IMR-90 (cell line): ENCODE results near the gene KCNAB2. TPM values are rescaled to one million over a fixed set of nuclear protein-coding genes. Genes with fewer than 3 reads are reported as not detected.

Experiments
- ATAC-seq: fragments of 200-7000 bp; cut with Tn5 transposase; 2 replicates; pipeline ENCODE4 v1.9.1; 2020; ENCODE audit warnings: low read depth, mild to moderate bottlenecking, moderate library complexity
- BruUV-seq: library from RNA; stranded (reverse); fragments of 400-500 nt; replicated peaks from 2 replicates; lab custom pipeline; 2021; lab: Mats Ljungman, UMichigan
- CTCF ChIA-PET: fragments of 300-600 bp; formaldehyde crosslinking; extraction: SDS; loops from one replicate; lab custom pipeline; 2021; ENCODE audit warnings: antibody characterized with exemption; lab: Yijun Ruan, JAX
- POLR2A ChIA-PET: fragments of 300-600 bp; sonication (Branson Sonifier 250); formaldehyde crosslinking; loops from one replicate; lab custom pipeline; 2022; ENCODE audit warnings: antibody characterized with exemption; ENCODE audit not compliant: unreplicated experiment; lab: Charles Lee
- DNase-seq: peaks from one replicate; pipeline ENCODE4 v3.0.0; 2013
- H2AFZ ChIP-seq: replicated peaks from 2 replicates; pipeline ENCODE3; 2013; ENCODE audit warnings: low read length, mild to moderate bottlenecking; ENCODE audit not compliant: poor library complexity
- H2AK5ac ChIP-seq: 2 replicates; pipeline ENCODE4 v1.6.1; 2013; ENCODE audit warnings: low read depth, low read length, inconsistent platforms
- H2AK9ac ChIP-seq: replicated peaks from 2 replicates; pipeline ENCODE3; 2013; ENCODE audit warnings: mild to moderate bottlenecking, low read depth, low read length, moderate library complexity; ENCODE audit not compliant: poor library complexity
- H2BK120ac ChIP-seq: 2 replicates; pipeline ENCODE4 v1.6.1; 2013; ENCODE audit warnings: low read depth, low read length, inconsistent platforms
- H2BK15ac ChIP-seq: 3 replicates; pipeline ENCODE4 v1.6.1; 2013; ENCODE audit warnings: low read depth, low read length, inconsistent platforms
- H2BK20ac ChIP-seq: 2 replicates; pipeline ENCODE4 v1.6.1; 2013; ENCODE audit warnings: low read depth, mild to moderate bottlenecking, inconsistent platforms, low read length, moderate library complexity
- H2BK5ac ChIP-seq: 2 replicates; pipeline ENCODE4 v1.6.1; 2013; ENCODE audit warnings: mild to moderate bottlenecking, low read depth, low read length, inconsistent platforms; ENCODE audit not compliant: poor library complexity, severe bottlenecking
- H3K14ac ChIP-seq: replicated peaks from 2 replicates; pipeline ENCODE4 v1.6.1; 2013; ENCODE audit warnings: low read depth, low read length, inconsistent platforms
- H3K18ac ChIP-seq: 2 replicates; pipeline ENCODE4 v1.6.1; 2013; ENCODE audit warnings: low read depth, low read length, control low read depth
- H3K23ac ChIP-seq: 2 replicates; pipeline ENCODE4 v1.6.1; 2013; ENCODE audit warnings: low read depth, low read length, inconsistent platforms
- H3K27ac ChIP-seq: 2 replicates; pipeline ENCODE4 v1.5.1; 2013; ENCODE audit warnings: mild to moderate bottlenecking, control low read depth, low read length; ENCODE audit not compliant: insufficient read depth
- H3K27me3 ChIP-seq: 2 replicates; pipeline ENCODE4 v1.6.1; 2013; ENCODE audit warnings: low read length; ENCODE audit not compliant: control insufficient read depth, insufficient read depth
- H3K36me3 ChIP-seq: 2 replicates; pipeline ENCODE4 v1.6.1; 2013; ENCODE audit warnings: low read length, mixed read lengths; ENCODE audit not compliant: control insufficient read depth, insufficient read depth
- H3K4ac ChIP-seq: 2 replicates; pipeline ENCODE4 v1.6.1; 2013; ENCODE audit warnings: low read depth, low read length, inconsistent platforms
- H3K4me1 ChIP-seq: 2 replicates; pipeline ENCODE4 v1.6.1; 2013; ENCODE audit warnings: low read length, mixed read lengths; ENCODE audit not compliant: control insufficient read depth, insufficient read depth
- H3K4me2 ChIP-seq: 2 replicates; pipeline ENCODE4 v1.6.1; 2013; ENCODE audit warnings: low read depth, mild to moderate bottlenecking, control low read depth, low read length, moderate library complexity
- H3K4me3 ChIP-seq: 2 replicates; pipeline ENCODE4 v1.5.1; 2013; ENCODE audit warnings: low read depth, mild to moderate bottlenecking, control low read depth, low read length, moderate library complexity; ENCODE audit not compliant: insufficient read depth
- H3K56ac ChIP-seq: 2 replicates; pipeline ENCODE4 v1.6.1; 2013; ENCODE audit warnings: low read length, inconsistent platforms; ENCODE audit not compliant: insufficient read depth; ENCODE audit errors: extremely low read depth
- H3K79me1 ChIP-seq, 2 experiments: 2 replicates each; pipeline ENCODE4 v1.6.1; 2013; ENCODE audit warnings: low read length in 2 of 2, inconsistent platforms in 1 of 2, low read depth in 1 of 2
- H3K9ac ChIP-seq: 2 replicates; pipeline ENCODE4 v1.6.1; 2013; ENCODE audit warnings: low read depth, low read length, control low read depth
- H3K9me1 ChIP-seq: 2 replicates; pipeline ENCODE4 v1.6.1; 2013; ENCODE audit warnings: low read length, inconsistent platforms; ENCODE audit not compliant: insufficient read depth
- H3K9me3 ChIP-seq: 2 replicates; pipeline ENCODE4 v1.6.1; 2013; ENCODE audit warnings: low read length; ENCODE audit not compliant: control insufficient read depth, insufficient read depth
- H4K20me1 ChIP-seq: 2 replicates; pipeline ENCODE4 v1.6.1; 2013; ENCODE audit warnings: low read length, inconsistent platforms; ENCODE audit not compliant: insufficient read depth
- H4K5ac ChIP-seq: 2 replicates; pipeline ENCODE4 v1.6.1; 2013; ENCODE audit warnings: mild to moderate bottlenecking, low read depth, low read length, control low read depth
- H4K8ac ChIP-seq, 2 experiments: 2 replicates each; pipeline ENCODE4 v1.6.1; 2013; ENCODE audit warnings: low read depth in 2 of 2, low read length in 2 of 2, control low read depth in 1 of 2, inconsistent platforms in 1 of 2
- H4K91ac ChIP-seq: 2 replicates; pipeline ENCODE4 v1.6.1; 2013; ENCODE audit warnings: low read depth, low read length, inconsistent platforms; ENCODE audit not compliant: insufficient read depth
- BHLHE40 ChIP-seq: fragments of 150-350 bp; IDR thresholded peaks from 2 replicates; pipeline ENCODE4 v1.6.1; 2016; ENCODE audit warnings: mild to moderate bottlenecking, low read depth, low read length
- CHD1 ChIP-seq: IDR thresholded peaks from 2 replicates; pipeline ENCODE4 v1.6.1; 2012; ENCODE audit warnings: low read depth, low read length, improper control_type of control experiment
- ELK1 ChIP-seq: fragments of 150-350 bp; IDR thresholded peaks from 2 replicates; pipeline ENCODE4 v1.6.1; 2016; ENCODE audit warnings: low read depth, mild to moderate bottlenecking, low read length, moderate library complexity, borderline replicate concordance
- FOS ChIP-seq: fragments of 150-350 bp; IDR thresholded peaks from 2 replicates; pipeline ENCODE4 v1.6.1; 2016; ENCODE audit warnings: low read depth, low read length
- MAFK ChIP-seq: IDR thresholded peaks from 2 replicates; pipeline ENCODE4 v1.6.1; 2012; ENCODE audit warnings: low read depth, low read length, improper control_type of control experiment
- MAZ ChIP-seq: IDR thresholded peaks from 2 replicates; pipeline ENCODE4 v1.6.1; 2012; ENCODE audit warnings: low read depth, mild to moderate bottlenecking, low read length, improper control_type of control experiment, moderate library complexity, borderline replicate concordance
- MXI1 ChIP-seq: IDR thresholded peaks from 2 replicates; pipeline ENCODE4 v1.6.1; 2012; ENCODE audit warnings: low read depth, mild to moderate bottlenecking, low read length, moderate library complexity, borderline replicate concordance
- NFE2L2 ChIP-seq: fragments of 150-350 bp; IDR thresholded peaks from 2 replicates; pipeline ENCODE4 v1.6.1; 2016; ENCODE audit warnings: low read depth, mild to moderate bottlenecking, low read length
- POLR2A ChIP-seq: IDR thresholded peaks from 2 replicates; pipeline ENCODE4 v1.6.1; 2012; ENCODE audit warnings: mild to moderate bottlenecking, low read depth, low read length
- RAD21 ChIP-seq: IDR thresholded peaks from 2 replicates; pipeline ENCODE4 v1.6.1; 2012; ENCODE audit warnings: low read length, improper control_type of control experiment
- RCOR1 ChIP-seq: IDR thresholded peaks from 2 replicates; pipeline ENCODE4 v1.6.1; 2012; ENCODE audit warnings: mild to moderate bottlenecking, low read length, improper control_type of control experiment; ENCODE audit not compliant: insufficient replicate concordance
- SMC3 ChIP-seq: fragments of 150-350 bp; IDR thresholded peaks from 2 replicates; pipeline ENCODE4 v1.6.1; 2016; ENCODE audit warnings: low read depth, mild to moderate bottlenecking, antibody characterized with exemption, low read length, moderate library complexity
- USF2 ChIP-seq: fragments of 150-350 bp; IDR thresholded peaks from 2 replicates; pipeline ENCODE4 v1.6.1; 2017; ENCODE audit warnings: mild to moderate bottlenecking, antibody characterized with exemption, low read length, low read depth
- whole genome bisulfite sequencing, 2 experiments: methylation state at CpG; one replicate each; pipeline versions ENCODE4 v1.1.5 to v1.1.7; 2013; ENCODE audit warnings: missing lambda C conversion rate in 2 of 2; ENCODE audit not compliant: insufficient read length in 1 of 2; ENCODE audit errors: extremely low coverage in 2 of 2; 5-methylcytosine and 5-hydroxymethylcytosine counted together
- dilution Hi-C: fragments of 300-500 bp; cut with HindIII; formaldehyde crosslinking; loops from one replicate; pipeline ENCODE4 v1.14.3; 2018; ENCODE audit warnings: low sequenced_read_pairs; ENCODE audit not compliant: unreplicated experiment
- in situ Hi-C: fragments of 300-500 bp; cut with MboI; formaldehyde crosslinking; loops from 3 replicates; pipeline ENCODE4 v1.14.3; 2019; ENCODE audit warnings: low sequenced_read_pairs, inconsistent platforms, mixed read lengths
- intact Hi-C: fragments of 100-400 bp; cut with micrococcal nuclease; formaldehyde crosslinking; loops from 2 replicates; pipeline ENCODE4 v1.10.0; 2022
- polyA plus RNA-seq, 3 experiments: library from polyadenylated mRNA; depleted of rRNA; stranded (reverse); fragments of >200 nt; gene quantifications; 2 replicates each; pipeline ENCODE4 v1.2.3, GENCODE V29; 2012; ENCODE audit warnings: low replicate concordance in 1 of 3
- total RNA-seq: library from RNA; depleted of rRNA; stranded (reverse); fragments of >200 nt; gene quantifications from 2 replicates; pipeline ENCODE4 v1.2.3, GENCODE V29; 2012

Gene KCNAB2
- total and polyA plus RNA-seq, 2 of the 4 experiments (the other 2 are of a cell fraction), result 1.3 to 4.2 TPM

GRCh38 chr1:6014130-6014999 is 31.3 kb upstream of the KCNAB2 start (continued):
- no peak for TF ChIP-seq MXI1

- no peak overlapping the region for H2BK15ac ChIP-seq
Measured at GRCh38 chr1:6016191-6016865, 29.4 kb upstream of the KCNAB2 start.

More at GRCh38 chr1:6016191-6016865, 29.4 kb upstream of the KCNAB2 start:
- Histone ChIP-seq H3K9me1 (no peaks in the 10 kb centered on the region; the same call in 1 of the 2 replicates), H3K4me2 (no peak overlapping the region), H2BK120ac (no peak overlapping the region), H2BK5ac (no peak overlapping the region), H4K5ac (no peak overlapping the region), H3K56ac (no peak overlapping the region), H3K27ac (no peak overlapping the region), H3K79me1 (no peaks in the 10 kb centered on the region), H3K14ac (no peak overlapping the region), H3K23ac (no peak overlapping the region), H4K8ac (no peak overlapping the region), H2AFZ (no peak overlapping the region), H3K27me3 (no peaks in the 10 kb centered on the region), H3K9me3 (no peaks in the 10 kb centered on the region), H3K9ac (no peak overlapping the region), H3K4me1 (no peaks in the 10 kb centered on the region), H2BK20ac (no peak overlapping the region), H3K18ac (no peak overlapping the region), H3K4ac (no peak overlapping the region), H2AK5ac (no peak overlapping the region), H3K36me3 (no peaks in the 10 kb centered on the region), H4K20me1 (no peaks in the 10 kb centered on the region), H4K91ac (no peak overlapping the region), H2AK9ac (no peak overlapping the region), H3K4me3 (no peak overlapping the region)
- intact Hi-C loops (no loop called here), in situ Hi-C loops (no loop called here), dilution Hi-C loops (no loop called here)
- CTCF ChIA-PET, result no interaction called here
- POLR2A ChIA-PET, result interaction anchor here (0.5 kb wide), 1 partner anchor 8 kb away, joined by 6 read pairs; no protein-coding TSS in a partner anchor
- DNase-seq (peak; percentile 71), ATAC-seq (no peak; the same call in 1 of the 2 replicates)
- BruUV-seq, result no TSS peak
- TF ChIP-seq MAZ (no peak), MXI1 (no peak), FOS (no peak), BHLHE40 (no peak), RAD21 (no peak), USF2 (no peak), NFE2L2 (no peak), POLR2A (no peak), SMC3 (no peak), MAFK (no peak), ELK1 (no peak), RCOR1 (no peak), CHD1 (no peak)
- 88% methylated on average over 8 of the region's 21 CpGs; no CpG with 5 or more reads in 1 of the 2 experiments for WGBS, 2 experiments
